Dendritic cell treated with granulocyte-macrophage colony-stimulating factor and Interleukin-4, amounts not matched to agents 40 ng/mL and 50 ng/mL, for 4 days (primary cell): ENCODE measurements around the gene KRT39.

ENCODE experiments used
- H3K27ac Mint-ChIP-seq: one replicate; pipeline ENCODE4 v1.8.0; 2022; ENCODE audit warnings: mild to moderate bottlenecking, mixed read lengths
- H3K27me3 Mint-ChIP-seq: one replicate; pipeline ENCODE4 v1.8.0; 2022; ENCODE audit warnings: mild to moderate bottlenecking, mixed read lengths
- H3K36me3 Mint-ChIP-seq: one replicate; pipeline ENCODE4 v1.8.0; 2022; ENCODE audit warnings: low read depth, mixed read lengths
- H3K4me1 Mint-ChIP-seq: one replicate; pipeline ENCODE4 v1.8.0; 2022; ENCODE audit warnings: low read depth, mixed read lengths
- H3K4me3 Mint-ChIP-seq: one replicate; pipeline ENCODE4 v1.8.0; 2022; ENCODE audit warnings: mild to moderate bottlenecking, moderate library complexity, mixed read lengths
- H3K9me3 Mint-ChIP-seq: one replicate; pipeline ENCODE4 v1.8.0; 2022; ENCODE audit warnings: mixed read lengths
- intact Hi-C: fragments of 100-400 bp; cut with micrococcal nuclease; formaldehyde crosslinking; loops from one replicate; pipeline ENCODE4 v1.15.0; 2022

KRT39 gene

GRCh38 chr17:40915199-40915661, 51.5 kb downstream of the KRT39 start:
- H3K4me1 Mint-ChIP-seq = peaks cover 46% of the 10 kb centered on the region
- H3K36me3 Mint-ChIP-seq = no peaks in the 10 kb centered on the region
- intact Hi-C loops = loop anchor here (2.0 to 10.0 kb wide), 2 partner anchors 280 to 750 kb away; no protein-coding TSS in a partner anchor
- H3K4me3 Mint-ChIP-seq = no peak overlapping the region
- H3K27ac Mint-ChIP-seq = no peak overlapping the region
- no peaks in the 10 kb centered on the region for H3K27me3 Mint-ChIP-seq
- no peaks in the 10 kb centered on the region for H3K9me3 Mint-ChIP-seq

DNA sequence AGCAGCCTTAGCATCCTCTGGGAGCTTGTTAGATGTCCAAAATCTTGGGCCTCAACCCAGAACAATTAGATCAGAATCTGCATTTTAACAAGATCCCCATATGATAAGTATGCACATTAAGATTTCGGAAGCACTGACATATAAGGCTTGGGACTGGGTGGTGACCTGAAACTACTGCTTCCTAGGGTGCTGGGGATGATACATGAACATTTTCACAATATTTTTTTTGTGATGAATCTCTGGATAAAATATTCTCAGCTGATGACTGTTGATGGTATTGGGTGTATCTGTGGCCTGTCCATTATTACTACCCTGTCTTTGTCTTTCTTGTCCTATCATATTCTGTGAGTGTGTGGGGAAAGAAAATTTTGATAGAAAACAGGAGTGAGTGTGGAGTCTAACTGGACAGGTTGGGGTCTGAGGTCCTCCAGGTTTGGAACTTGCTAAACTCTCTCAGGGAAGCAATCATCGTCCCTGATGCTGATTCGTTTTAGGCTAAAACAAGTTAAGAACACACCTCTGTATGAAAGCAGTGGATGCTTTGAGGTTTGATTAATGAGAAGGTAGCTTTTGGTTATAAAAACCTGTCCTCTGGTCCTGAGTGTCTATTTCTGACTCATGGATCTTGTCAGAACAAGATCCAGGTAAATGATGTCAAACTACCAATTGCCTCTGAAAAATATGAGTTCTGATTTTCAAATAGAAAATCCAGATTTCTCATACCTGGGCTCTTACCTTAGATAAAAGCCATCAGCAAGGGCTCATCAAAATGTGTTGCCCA, 52.5 kb downstream of the KRT39 start:
- no peaks in the 10 kb centered on the region for H3K36me3 Mint-ChIP-seq
- intact Hi-C loops = loop anchor here (2.0 to 10.0 kb wide), 2 partner anchors 281 to 751 kb away; no protein-coding TSS in a partner anchor
- peaks cover 53% of the 10 kb centered on the region for H3K4me1 Mint-ChIP-seq
- no peaks in the 10 kb centered on the region for H3K27me3 Mint-ChIP-seq
- no peaks in the 10 kb centered on the region for H3K9me3 Mint-ChIP-seq
- no peak overlapping the region for H3K27ac Mint-ChIP-seq
- H3K4me3 Mint-ChIP-seq = no peak overlapping the region

GRCh38 chr17:40912486-40913210, 54.1 kb downstream of the KRT39 start:
- intact Hi-C loops = loop anchor here (10.0 kb wide), 1 partner anchor 282 kb away; no protein-coding TSS in a partner anchor
- peaks cover 53% of the 10 kb centered on the region for H3K4me1 Mint-ChIP-seq

DNA sequence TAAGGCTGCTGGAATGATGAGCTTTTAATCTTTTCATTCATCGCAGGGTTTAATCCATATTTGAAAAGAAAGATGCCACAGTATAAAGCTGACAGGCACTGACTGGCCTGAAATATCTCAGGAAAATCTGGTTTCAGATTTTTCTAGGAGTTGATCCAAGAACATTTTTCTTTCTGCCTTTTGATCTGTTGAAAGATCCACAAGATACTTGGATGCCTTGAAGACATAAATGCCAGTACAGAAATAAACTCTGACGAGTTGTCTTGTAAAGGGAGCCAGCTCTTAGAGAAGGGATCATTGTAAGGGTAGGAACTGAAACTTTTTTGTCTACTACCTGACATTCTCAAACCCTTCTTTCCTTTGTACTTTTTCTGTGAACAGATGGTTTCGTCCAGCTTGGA, 56.3 kb downstream of the KRT39 start:
- Mint-ChIP-seq H3K27ac (no peak overlapping the region), H3K9me3 (no peaks in the 10 kb centered on the region), H3K27me3 (peaks cover 25% of the 10 kb centered on the region), H3K36me3 (no peaks in the 10 kb centered on the region), H3K4me3 (no peak overlapping the region), H3K4me1 (peaks cover 42% of the 10 kb centered on the region)
- intact Hi-C loops = loop anchor here (10.0 kb wide), 1 partner anchor 284 kb away; no protein-coding TSS in a partner anchor

More at GRCh38 chr17:40912486-40913210, 54.1 kb downstream of the KRT39 start:
- H3K36me3 Mint-ChIP-seq = no peaks in the 10 kb centered on the region
- H3K4me3 Mint-ChIP-seq = no peak overlapping the region
- no peaks in the 10 kb centered on the region for H3K9me3 Mint-ChIP-seq
- H3K27me3 Mint-ChIP-seq = peaks cover 11% of the 10 kb centered on the region
- no peak overlapping the region for H3K27ac Mint-ChIP-seq

DNA sequence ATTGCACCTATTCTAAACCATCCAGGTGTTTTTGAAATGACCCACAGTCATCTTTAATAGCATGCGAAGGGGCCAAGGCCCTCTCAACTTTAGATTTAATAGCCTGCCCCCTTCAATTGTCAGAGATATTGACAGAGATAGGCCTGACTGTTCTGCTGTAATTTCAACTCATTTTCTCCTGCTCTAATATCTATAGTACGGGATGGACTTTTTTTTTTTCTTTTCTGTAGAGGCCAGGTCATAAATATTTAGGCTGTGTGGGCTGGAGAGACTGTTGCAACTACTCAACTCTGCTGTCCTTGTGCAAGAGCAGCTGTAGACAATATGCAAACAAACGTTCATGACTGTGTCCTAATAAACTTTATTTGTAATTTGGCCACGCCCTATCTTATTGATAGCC, 57.0 kb downstream of the KRT39 start:
- H3K4me3 Mint-ChIP-seq = no peak overlapping the region
- H3K4me1 Mint-ChIP-seq = peaks cover 35% of the 10 kb centered on the region
- peaks cover 30% of the 10 kb centered on the region for H3K27me3 Mint-ChIP-seq
- no peaks in the 10 kb centered on the region for H3K36me3 Mint-ChIP-seq
- no peak overlapping the region for H3K27ac Mint-ChIP-seq
- no peaks in the 10 kb centered on the region for H3K9me3 Mint-ChIP-seq
- intact Hi-C loops = loop anchor here (1.0 to 10.0 kb wide), 3 partner anchors 285 to 639 kb away; no protein-coding TSS in a partner anchor

DNA sequence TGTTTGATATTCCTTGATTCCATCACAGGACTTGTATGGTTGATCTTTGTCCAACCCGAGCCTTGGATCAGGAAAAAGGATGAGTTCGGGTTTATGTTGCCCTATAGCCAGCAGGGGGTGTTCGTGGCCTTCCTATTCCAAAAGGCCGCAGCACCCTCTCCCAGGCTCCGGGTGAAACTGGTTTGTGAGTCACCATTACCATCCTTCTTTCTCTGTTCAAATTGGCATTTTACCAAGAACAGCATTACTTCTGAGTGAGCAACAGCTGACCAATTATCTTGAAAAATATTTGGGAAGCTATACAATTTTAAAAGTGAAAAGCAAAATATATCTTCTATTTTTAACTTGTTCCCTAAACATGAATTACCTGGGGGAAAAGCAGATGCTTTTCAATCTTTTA, 57.4 kb downstream of the KRT39 start:
- Mint-ChIP-seq H3K27me3 (peaks cover 30% of the 10 kb centered on the region), H3K36me3 (no peaks in the 10 kb centered on the region), H3K9me3 (no peaks in the 10 kb centered on the region), H3K4me3 (no peak overlapping the region), H3K27ac (no peak overlapping the region), H3K4me1 (peaks cover 33% of the 10 kb centered on the region)
- intact Hi-C loops = loop anchor here (1.0 to 2.0 kb wide), 2 partner anchors 413 to 639 kb away; no protein-coding TSS in a partner anchor
